AML-193 (cell line): ENCODE data around the gene COL9A1.
"Not testable (repeated sequence)": the region's sequence is repeated elsewhere in the genome, so short reads cannot be mapped to it uniquely, and the experiment has no call there.

ENCODE experiments used
- DNase-seq, 2 experiments: peaks; one replicate each; lab custom pipeline; 2025; lab: John Stamatoyannopoulos, UW

Gene COL9A1

DNA sequence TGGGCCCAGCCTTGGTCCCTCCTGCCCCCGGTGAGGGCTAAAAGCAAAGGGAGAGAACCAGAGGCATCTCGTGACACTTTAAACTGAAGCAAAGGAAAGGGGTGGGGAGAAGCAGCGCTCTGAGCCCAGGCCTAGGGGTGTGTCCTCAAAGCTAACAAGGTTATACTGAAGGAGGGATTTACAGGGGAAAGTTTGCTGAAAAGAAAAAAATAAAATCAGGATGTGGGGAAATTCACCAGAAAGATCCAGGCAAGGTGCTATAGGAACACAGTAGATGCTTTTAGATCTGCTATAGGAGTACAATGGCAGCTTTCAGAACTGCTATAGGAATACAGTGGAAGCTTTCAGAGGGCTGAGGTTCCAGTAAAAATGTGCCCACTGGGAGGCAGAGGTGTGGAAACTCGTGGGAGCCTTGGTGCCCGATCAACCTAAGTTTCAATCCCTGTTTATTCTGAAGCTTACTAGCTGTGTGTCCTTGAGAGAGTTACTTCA, at the start of gene COL9A1:
TSS of gene COL9A1 (minus strand) at position 51 of the 492 bp plus-strand sequence. CDS start 160 bp downstream, outside the sequence.
- DNase-seq, result no peak

DNA sequence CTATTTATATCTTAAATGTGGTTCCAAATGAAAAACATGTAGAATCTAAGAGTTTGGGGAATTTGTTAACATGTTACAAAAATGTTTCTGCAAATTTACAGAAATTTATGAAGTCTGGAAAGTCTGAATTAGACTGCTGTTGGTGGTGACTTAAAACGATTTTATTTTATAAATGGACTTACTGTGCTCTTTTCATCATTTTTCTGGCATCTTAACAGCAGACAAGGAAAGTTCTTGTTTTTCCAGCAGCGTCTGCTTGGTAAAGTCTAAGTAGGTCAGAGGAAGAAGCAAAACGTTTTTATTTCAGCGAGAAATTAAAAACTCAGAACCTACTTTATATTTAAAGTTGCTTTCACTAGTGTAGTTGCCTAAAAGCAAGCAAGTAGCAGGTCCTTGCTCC, 48.6 kb upstream of the COL9A1 start:
- no peak for DNase-seq

DNA sequence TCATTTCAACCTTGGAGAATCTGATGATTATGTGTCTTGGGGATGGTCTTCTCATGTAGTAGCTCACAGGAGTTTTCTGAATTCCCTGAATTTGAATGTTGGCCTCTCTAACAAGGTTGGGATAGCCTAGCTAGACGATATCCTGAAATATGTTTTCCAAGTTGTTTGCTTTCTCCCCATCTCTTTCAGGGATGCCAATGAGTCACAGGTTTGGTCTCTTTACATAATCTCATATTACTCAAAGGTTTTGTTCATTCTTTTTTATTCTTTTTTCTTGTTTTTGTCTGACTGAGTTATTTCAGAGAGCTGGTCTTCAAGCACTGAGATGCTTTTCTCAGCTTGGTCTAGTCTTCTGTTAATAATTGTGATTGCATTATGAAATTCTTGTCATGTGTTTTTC, 42.7 kb upstream of the COL9A1 start:
- DNase-seq, result no peak

DNA sequence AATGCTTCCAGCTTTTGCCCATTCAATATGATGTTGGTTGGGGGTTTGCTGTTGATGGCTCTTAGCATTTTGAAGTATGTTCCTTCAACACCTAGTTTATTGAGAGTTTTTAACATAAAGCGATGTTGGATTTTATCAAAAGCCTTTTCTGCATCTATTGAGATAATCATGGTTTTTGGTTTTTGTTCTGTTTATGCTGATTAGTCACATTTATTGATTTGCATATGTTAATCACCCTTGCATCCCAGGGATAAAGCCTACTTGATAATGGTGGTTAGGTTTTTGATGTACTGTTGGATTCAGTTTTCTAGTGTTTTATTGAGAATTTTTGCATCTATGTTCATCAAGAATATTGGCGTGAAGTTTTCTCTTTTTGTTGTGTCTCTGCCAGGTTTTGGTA, 40.4 kb upstream of the COL9A1 start:
- DNase-seq, result no peak

DNA sequence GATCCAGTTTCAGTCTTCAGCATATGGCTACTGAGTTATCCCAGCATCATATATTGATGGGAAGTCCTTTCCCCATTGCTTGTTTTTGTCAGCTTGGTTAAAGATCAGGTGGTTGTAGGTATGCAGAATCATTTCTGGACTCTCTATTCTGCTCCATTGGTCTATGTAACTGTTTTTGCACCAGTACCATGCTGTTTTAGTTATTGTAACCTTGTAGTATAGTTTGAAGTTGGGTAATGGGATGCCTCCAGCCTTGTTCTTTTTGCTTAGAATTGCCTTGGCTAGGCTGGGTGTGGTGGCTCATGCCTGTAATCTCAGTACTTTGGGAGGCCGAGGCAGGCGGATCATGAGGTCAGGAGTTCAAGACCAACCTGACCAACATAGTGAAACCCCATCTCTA, 36.9 kb upstream of the COL9A1 start:
- DNase-seq, result not testable (repeated sequence)

DNA sequence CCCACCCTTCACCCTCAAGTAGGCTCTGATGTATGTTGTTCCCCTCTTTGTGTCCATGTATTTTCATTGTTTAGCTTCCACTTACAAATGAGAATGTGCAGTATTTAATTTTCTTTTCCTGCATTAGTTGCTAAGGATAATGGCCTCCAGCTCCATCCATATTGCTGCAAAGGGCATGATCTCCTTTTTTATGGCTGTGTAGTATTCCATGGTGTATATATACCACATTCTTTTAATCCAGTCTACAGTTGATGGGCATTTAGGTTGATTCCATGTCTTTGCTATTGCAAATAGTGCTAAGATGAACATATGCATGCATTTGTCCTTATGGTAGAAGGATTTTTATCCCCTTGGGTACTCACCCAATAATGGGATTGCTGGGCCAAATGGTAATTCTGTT, 35.9 kb upstream of the COL9A1 start:
- DNase-seq, result no peak

DNA sequence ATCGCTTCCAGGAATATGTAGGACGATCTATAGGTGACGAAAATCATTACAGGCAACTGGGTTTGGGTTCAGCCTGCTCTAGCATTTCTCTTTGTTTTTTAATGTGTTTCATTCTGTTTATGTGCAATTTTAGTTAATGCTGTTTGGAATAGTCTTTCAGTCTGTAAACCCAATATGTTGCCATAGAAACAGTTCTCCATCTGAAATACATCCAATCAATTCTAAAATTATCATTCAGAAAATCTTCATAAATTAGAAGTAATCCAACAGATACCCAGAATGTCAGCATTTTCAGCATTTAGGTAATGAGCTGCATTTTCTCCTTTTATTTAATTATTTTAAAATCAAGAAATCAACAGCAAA, 34.8 kb upstream of the COL9A1 start:
- no peak for DNase-seq

DNA sequence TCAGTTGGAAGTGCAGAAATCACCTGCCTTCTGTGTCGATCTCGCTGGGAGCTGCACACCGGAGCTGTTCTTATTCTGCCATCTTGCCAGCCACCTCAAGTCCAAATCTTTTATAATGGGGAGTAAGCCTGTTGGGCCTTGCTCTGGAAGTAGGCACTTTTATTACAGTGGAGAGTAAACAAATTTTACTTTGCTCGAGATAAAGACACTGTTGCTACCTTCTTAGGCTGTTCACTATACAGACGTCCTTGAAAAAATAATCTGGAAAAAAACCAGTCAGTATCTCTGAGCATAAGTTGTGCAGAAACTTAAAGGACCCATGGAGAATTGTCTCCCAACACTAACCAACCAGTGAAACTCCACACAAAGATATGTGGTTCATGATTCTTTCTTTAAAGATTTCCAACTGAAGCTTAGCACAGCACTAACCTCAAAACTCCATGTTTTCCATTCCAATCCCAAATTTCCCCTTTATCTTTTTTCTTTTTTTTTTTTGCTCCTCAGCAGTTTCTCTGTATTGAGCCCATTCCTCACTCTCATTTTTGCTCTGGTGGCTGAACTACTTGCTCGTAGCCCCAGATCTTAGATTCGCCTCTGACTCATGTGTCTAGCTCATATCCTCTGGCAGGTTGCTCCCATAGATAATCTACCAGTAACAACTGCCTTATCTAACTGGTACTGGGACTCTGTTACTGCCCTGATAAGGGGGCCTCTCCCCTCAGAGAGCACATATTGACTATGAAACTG, 34.3 kb upstream of the COL9A1 start:
- no peak for DNase-seq

DNA sequence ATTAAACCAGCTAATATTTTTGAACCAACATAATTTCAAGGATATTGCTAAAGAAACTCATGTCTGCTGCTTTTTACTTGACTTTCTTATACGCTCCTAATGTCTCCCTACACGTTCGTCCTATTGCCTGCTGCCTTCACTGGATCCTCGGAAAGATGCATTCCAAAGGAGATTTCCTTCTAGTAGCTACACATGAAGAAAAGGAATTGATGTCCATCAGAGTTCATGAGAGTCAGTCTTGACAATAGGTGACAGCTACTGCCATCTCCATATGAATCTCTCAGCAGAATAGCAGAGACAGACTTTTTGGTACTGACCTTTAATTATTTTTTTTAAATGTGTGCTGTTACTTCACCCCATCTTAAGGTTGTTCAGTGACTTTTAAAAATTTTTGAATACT, 24.2 kb upstream of the COL9A1 start:
- DNase-seq, result no peak

DNA sequence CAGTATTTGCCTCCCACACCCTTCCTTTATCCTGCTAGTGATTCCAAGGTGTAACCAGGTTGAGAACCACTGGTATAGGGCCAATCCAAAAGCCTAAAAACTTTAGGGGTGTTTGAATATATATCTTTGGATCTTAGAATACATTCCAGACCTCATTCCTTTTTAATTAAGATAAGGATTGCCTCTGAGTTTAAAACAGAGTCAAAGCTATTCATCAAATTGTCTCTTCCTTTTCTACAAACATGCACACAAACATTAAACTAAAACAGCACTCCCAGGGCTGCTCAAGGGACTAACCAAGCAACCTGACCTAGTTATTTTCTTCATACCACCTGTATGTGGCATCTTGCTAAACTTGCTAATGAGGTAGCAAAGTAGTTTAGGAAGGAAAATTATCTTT, 22.1 kb upstream of the COL9A1 start:
- DNase-seq, result no peak

DNA sequence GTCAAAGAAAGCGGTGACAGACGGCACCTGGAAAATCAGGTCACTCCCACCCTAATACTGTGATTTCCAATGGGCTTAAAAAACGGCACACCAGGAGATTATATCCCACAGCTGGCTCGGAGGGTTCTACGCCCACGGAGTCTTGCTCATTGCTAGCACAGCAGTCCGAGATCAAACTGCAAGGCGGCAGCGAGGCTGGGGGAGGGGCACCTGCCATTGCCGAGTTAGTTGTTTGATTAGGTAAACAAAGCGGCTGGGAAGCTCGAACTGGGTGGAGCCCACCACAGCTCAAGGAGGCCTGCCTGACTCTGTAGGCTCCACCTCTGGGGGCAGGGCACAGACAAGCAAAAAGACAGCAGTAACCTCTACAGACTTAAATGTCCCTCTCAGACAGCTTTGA, 14.9 kb upstream of the COL9A1 start:
- not testable (repeated sequence) for DNase-seq

DNA sequence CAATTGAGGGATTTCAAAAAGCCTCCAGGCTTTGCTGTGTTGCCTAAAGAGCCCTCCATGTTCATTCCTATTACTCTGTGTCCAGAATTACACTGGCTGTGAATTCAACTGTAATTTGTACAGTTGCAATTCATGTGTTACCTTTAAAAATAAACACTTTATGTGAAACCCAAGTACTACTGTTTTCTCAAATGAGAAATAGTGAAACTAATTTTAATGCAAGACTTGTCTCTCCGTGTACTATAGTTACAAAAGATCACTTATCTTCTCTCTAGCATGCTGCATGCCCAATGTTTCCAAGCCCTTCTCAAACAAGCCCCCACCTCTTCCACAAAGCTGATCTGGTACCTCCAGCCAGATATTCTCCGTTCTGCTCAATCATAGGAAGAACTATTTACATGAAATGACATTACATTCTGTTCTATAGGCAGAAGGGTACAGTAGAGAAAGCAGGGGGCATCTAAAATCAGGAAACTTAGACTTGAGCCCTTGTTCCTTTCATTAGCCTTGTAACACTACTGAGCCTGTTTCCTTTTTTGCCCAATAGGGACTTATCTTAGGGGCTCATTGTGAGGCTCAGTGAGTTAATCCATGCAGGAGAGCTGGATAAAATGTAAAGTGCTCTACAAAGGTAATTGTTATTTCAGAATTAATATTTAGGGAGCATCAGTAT, 12.3 kb upstream of the COL9A1 start:
- no peak for DNase-seq

DNA sequence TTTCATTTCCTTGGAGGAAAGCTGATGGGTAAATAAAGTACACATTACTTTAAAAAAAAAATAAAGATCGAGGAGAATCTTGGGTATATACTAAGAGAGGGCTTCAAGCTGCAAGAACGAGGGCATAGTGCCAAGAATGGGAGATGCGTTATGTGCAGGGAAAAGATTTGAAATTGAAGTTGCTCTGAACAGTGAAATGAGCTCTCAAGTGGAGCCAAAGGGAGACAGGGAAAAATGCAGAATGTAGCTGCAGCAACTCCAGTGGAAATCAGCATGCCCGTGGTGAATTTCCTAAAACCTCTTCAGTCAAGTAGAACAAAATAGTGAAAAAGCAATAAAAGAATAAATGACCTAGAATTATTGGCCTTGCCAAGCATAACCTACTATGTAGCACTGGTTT, 11.4 kb upstream of the COL9A1 start:
- DNase-seq, result no peak

DNA sequence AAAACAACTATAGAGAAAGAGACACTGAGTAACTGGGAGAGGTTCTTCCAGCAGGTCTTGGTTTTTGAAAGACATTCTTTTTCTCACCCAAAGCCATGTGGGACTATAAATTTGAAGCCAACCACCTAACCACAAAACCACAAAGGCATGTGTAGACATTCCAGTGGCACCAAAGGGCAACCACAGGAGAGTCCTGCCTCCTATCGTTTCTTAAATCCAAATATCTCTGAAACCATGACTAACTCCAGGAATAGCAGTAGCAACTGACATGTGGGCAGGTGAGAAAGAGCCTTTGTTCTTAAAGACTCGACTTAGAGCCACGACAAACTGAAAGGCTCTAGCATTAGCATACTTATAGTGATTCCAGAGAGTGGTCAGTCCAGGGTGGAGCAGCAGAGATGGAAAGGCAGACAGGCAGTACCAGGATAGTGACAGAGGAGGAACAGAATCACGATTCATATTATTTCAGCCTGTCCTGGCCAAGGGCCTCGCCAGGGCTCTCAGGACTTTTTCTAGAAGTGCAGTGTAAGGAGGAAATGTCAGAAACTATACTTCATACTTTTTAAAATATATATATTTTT, 9.4 kb upstream of the COL9A1 start:
- no peak for DNase-seq

DNA sequence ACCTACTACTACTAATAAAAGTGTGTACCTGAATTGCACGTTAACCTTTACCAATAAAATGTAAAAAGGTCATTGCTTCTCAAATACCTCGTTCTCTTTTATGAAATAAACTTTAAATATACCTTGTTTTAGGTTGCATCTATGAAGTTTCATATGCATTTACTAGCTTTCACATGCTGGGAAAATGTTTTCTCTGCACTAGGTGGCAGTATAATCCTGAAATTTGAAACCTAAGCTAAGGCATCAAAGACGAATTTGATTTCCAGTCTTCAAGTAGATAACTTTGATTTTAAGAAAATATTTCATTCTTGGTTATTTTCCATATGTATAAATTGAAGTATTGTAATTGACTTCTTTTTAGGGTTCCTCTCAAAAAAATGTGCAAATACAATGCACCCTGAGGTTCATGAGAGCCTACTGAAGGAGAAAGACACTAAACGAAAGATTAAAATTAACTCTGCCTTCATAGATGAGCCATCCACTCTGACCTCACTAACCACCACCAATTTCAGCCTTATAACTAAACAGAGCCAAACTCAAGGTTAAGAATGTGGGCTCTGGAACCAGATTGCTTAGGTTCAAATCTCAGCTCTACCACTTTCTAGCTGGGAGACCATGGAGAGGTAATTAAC, 7.3 kb upstream of the COL9A1 start:
- peak; percentile 18 to 23 for DNase-seq

DNA sequence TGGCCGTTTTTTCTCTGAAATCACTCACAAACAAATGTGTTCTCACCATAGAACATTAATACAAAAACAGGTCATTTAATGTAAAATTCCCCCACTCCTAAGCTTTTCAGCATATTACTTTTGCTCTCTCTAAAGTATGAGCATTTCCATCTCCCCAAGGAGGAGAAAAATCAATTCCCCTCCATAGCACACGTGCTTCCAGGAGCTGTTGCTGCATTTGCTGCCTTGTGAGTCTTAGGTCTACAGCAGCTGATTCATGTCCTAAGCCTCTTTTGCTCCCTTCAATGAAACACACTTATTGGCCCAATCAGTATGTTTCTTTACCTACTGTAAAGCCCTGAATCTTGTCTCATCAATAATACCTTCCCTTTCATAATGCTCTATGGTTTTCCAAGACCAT, 6.4 kb upstream of the COL9A1 start:
- no peak for DNase-seq

DNA sequence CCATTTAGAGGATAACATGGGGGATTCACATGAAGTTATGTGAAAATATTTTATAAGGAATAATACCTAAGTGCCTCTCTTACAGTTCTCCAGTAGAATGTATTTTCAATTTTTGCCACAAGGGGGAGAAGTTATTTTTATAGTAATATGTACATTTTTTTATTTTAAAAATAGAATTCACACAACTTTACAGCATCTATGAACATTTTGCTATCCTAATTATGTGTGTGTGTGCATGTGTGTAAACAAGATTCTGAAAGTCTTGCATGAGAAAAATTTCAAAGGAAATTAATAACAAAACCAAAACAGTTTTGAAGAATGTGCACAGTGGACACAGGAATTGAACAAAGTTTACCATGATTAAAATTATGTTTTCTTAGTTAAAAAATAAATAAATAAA, 5.3 kb upstream of the COL9A1 start:
- not testable (repeated sequence) for DNase-seq

DNA sequence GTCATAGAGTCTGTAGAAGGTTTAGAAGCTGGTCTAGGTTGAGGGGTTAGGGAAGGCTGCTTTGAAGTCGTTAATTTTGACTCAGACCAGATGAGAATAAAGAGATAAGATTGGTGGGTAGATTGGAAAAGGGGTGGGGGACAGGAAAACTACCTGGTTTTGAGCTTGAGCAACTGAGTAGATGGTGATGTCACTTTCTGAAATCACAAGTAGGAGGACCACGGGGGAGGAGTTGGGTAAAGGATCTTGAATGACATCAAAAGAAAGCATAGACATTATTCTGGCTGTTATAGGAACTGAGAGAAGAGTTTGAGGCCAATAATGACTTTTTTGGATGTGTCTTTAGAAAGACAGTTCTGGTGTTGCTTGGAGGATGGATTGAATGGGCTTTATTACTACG, 4.1 kb upstream of the COL9A1 start:
- DNase-seq, result no peak

DNA sequence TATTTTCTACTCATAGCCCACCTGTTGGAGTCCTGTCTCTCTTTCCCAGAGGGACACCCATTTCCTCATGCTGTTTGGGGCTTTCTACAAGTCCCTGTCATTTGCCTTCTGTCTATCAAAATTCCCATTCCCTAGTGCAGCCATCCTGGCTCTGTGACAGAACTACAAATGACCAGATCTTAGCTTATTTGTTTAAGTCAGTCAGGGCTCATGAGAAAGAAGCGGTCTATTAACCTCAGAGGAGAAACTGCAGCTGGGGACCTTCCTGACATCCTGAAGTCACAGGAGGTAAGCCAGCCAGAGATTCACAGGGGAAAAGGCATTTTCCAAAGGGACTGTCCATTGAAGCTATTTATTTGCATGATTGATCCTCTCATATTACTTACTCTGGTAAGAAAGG, 1.7 kb upstream of the COL9A1 start:
- no peak for DNase-seq

DNA sequence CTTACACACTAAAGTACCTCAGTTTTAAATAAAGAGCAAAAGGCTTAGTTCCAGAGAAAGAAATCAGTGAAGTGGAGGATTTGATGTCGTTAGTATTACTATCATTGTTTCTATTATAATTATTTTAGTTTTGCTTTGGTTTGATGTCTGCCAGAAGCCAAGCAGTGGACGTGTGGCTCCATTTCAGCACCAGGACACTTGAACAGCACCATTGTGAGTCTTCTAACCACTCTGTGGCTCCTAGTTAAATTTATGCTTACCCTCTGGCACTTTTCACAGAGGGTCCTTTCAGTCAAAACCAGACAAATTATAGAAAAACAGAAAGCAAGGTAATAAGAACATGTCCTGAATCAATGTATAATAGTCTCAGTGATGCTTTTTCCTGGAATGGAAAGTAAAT, 3.4 kb downstream of the COL9A1 start:
- no peak for DNase-seq

DNA sequence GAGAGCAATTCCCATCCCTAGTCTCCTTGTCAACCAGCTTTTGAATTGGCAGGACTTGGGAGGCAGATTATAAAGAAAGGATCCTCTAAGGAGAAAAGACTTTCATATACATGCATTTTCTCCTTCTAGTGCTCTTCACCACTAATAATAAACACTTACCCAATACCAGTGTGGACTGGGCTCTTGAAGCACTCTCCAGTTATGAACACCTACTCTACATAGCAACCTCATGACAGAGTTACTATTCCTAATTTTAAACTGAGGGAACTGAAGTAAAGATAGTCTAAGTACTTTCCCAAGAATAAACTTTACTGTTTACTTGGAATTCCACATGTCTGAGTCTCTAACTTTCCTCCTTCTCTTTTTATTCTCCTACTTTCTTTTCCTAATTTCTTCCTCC, 4.8 kb downstream of the COL9A1 start:
- no peak for DNase-seq

DNA sequence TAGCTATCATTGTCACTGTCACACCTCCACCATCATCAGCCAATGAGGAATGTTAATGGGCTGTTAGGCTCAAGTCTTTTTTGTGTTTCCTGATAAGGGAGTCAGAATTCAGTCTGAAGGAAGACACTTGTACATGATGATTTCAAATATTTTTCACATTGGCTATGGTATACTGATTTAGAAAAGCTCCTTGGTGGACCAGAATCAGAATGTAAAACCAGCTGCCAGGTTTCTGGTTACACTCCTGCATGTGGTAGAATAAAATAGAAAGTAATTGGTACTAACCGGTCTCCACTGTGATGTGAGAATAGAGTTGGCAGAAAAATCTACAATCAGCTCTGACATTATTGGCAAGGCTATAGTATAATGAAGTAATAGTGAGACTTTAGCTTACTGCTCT, 10.7 kb downstream of the COL9A1 start:
- no peak for DNase-seq

DNA sequence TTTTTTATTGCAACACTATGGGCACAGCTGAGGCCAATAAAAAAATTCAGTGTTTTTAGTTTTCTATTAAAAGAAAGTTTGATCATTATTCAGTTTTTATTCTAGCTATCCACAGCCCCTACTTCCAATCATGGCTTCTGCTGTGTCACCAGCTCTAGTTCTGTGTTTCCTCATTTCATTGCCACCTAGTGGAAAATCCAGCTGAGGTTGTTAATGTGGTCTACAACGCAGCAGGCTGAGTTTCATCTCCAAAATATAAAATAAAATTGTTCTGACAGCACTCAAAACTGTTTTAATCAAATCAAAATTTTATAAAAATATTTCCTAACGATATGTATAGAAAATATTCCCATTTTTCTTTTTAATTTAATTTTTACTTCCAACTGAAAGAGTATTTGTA, 13.6 kb downstream of the COL9A1 start:
- no peak for DNase-seq
